Activated CD4-positive, alpha-beta T cell treated with anti-CD3 and anti-CD28 coated beads, Interleukin-2, amount 50 U/mL, for 16 hours (primary cell): ENCODE data around the gene OAS1.

Source experiments
- DNase-seq: peaks from one replicate; pipeline ENCODE4 v3.0.0-alpha.2; 2020

Gene OAS1

GRCh38 chr12:112906712-112907414 lies at the start of gene OAS1:
TSS of gene OAS1 (plus strand) at chr12:112906962. CDS start at chr12:112907040, 78 bp downstream.
- peak; percentile 65 for DNase-seq

- DNase-seq: no peak
Measured at GRCh38 chr12:112859291-112859690, 47.5 kb upstream of the OAS1 start.

- no peak for DNase-seq
Measured at GRCh38 chr12:112860181-112860580, 46.6 kb upstream of the OAS1 start.

- DNase-seq: no peak
Measured at GRCh38 chr12:112861284-112861683, 45.5 kb upstream of the OAS1 start.

GRCh38 chr12:112862636-112863290 lies 44.0 kb upstream of the OAS1 start:
- DNase-seq: no peak

GRCh38 chr12:112868459-112869041 lies 38.2 kb upstream of the OAS1 start:
- DNase-seq: no peak

GRCh38 chr12:112869091-112869490 lies 37.7 kb upstream of the OAS1 start:
- DNase-seq: no peak

- no peak for DNase-seq
Measured at GRCh38 chr12:112869778-112870177, 37.0 kb upstream of the OAS1 start.

- no peak for DNase-seq
Measured at GRCh38 chr12:112870267-112870980, 36.3 kb upstream of the OAS1 start.

GRCh38 chr12:112875608-112876007 lies 31.2 kb upstream of the OAS1 start:
- no peak for DNase-seq

- DNase-seq: no peak
Measured at GRCh38 chr12:112876506-112876905, 30.3 kb upstream of the OAS1 start.

- DNase-seq: no peak
Measured at GRCh38 chr12:112877006-112877405, 29.8 kb upstream of the OAS1 start.

GRCh38 chr12:112878488-112878887 lies 28.3 kb upstream of the OAS1 start:
- DNase-seq: no peak

GRCh38 chr12:112879191-112879705 lies 27.5 kb upstream of the OAS1 start:
- DNase-seq: no peak

- no peak for DNase-seq
Measured at GRCh38 chr12:112881602-112882001, 25.2 kb upstream of the OAS1 start.

GRCh38 chr12:112885236-112885635 lies 21.5 kb upstream of the OAS1 start:
- DNase-seq: no peak

GRCh38 chr12:112887550-112887949 lies 19.2 kb upstream of the OAS1 start:
- DNase-seq: no peak

- no peak for DNase-seq
Measured at GRCh38 chr12:112891093-112892024, 15.4 kb upstream of the OAS1 start.

GRCh38 chr12:112892856-112893255 lies 13.9 kb upstream of the OAS1 start:
- DNase-seq: no peak

GRCh38 chr12:112894128-112894527 lies 12.6 kb upstream of the OAS1 start:
- no peak for DNase-seq

- DNase-seq: no peak
Measured at GRCh38 chr12:112898380-112898779, 8.4 kb upstream of the OAS1 start.
